ENCODE results near the gene THEM4. TPM values are rescaled to one million over a fixed set of nuclear protein-coding genes. Genes with fewer than 3 reads are reported as not detected.
A peak's percentile ranks its signal among the peaks of the same experiment; 100 is the strongest.

The THEM4 gene
- total RNA-seq, 3 donors from 2014 or later, result 21.6 to 23.7 (median 22.2) TPM

DNA sequence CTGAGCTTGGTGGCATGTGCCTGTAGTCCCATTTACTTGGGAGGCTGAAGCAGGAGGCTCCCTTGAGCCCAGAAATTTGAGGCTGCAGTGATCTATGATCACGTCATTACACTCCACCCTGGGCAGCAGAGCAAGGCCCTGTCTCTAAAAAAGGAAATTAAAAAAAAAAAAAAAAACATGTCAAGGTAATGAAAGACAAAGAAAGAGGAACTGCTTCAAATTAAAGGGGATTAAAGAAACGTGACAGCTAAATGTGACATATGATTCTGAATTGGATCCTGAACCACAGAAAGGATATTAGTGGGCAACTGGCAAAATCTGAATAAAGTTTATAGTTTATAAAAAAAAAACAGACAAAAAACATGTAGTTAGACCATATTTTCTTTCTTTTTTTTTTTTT is 65.9 kb downstream of the THEM4 start:
- Histone ChIP-seq H3K9me3 (no peaks in the 10 kb centered on the region), H3K27me3 (no peaks in the 10 kb centered on the region), H3K4me1 (peaks cover 0 to 3% of the 10 kb centered on the region in 2 donors), H3K4me3 (no peak overlapping the region), H3K27ac (no peak overlapping the region), H3K36me3 (no peaks in the 10 kb centered on the region)
- intact Hi-C loops (cut with DNase I; ENCODE audit: low total_unique reads), result loop anchor here (5.0 kb wide), 1 partner anchor 861 kb away; the partner anchor contains the start of gene ANXA9
- TF ChIP-seq, protein P1, sequence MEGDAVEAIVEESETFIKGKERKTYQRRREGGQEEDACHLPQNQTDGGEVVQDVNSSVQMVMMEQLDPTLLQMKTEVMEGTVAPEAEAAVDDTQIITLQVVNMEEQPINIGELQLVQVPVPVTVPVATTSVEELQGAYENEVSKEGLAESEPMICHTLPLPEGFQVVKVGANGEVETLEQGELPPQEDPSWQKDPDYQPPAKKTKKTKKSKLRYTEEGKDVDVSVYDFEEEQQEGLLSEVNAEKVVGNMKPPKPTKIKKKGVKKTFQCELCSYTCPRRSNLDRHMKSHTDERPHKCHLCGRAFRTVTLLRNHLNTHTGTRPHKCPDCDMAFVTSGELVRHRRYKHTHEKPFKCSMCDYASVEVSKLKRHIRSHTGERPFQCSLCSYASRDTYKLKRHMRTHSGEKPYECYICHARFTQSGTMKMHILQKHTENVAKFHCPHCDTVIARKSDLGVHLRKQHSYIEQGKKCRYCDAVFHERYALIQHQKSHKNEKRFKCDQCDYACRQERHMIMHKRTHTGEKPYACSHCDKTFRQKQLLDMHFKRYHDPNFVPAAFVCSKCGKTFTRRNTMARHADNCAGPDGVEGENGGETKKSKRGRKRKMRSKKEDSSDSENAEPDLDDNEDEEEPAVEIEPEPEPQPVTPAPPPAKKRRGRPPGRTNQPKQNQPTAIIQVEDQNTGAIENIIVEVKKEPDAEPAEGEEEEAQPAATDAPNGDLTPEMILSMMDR (IDR thresholded peaks at IDR 0.05), result no peak
- TF ChIP-seq POLR2AphosphoS5 (IDR thresholded peaks at IDR 0.05) (no peak), POLR2A (IDR thresholded peaks at IDR 0.05) (no peak)
- DNase-seq (ENCODE audit: low spot score in 2 of 2), result no peak

- H3K4me1 ChIP-seq, result peaks cover 0 to 5% of the 10 kb centered on the region in 2 donors
- no peak for TF ChIP-seq POLR2A (IDR thresholded peaks at IDR 0.05)
- TF ChIP-seq POLR2AphosphoS5 (IDR thresholded peaks at IDR 0.05), result no peak
- TF ChIP-seq, protein P1 (IDR thresholded peaks at IDR 0.05), result no peak
- no peaks in the 10 kb centered on the region for H3K9me3 ChIP-seq
- intact Hi-C loops (cut with DNase I; ENCODE audit: low total_unique reads), result loop anchor here (5.0 kb wide), 1 partner anchor 859 kb away; the partner anchor contains the start of gene ANXA9
- no peak overlapping the region for H3K4me3 ChIP-seq
- no peaks in the 10 kb centered on the region for H3K36me3 ChIP-seq
- no peaks in the 10 kb centered on the region for H3K27me3 ChIP-seq
- peak overlapping the region; percentile 95 for H3K27ac ChIP-seq
- DNase-seq (ENCODE audit: low spot score in 2 of 2), result no peak
Observed at GRCh38 chr1:151841141-151841540, 68.2 kb downstream of the THEM4 start.

GRCh38 chr1:151840421-151840820 is 68.9 kb downstream of the THEM4 start:
- peak overlapping the region; percentile 95 for H3K27ac ChIP-seq
- TF ChIP-seq POLR2A (IDR thresholded peaks at IDR 0.05) (no peak), POLR2AphosphoS5 (IDR thresholded peaks at IDR 0.05) (no peak)
- TF ChIP-seq, protein P1 (IDR thresholded peaks at IDR 0.05), result no peak
- peaks cover 0 to 5% of the 10 kb centered on the region in 2 donors for H3K4me1 ChIP-seq
- intact Hi-C loops (cut with DNase I; ENCODE audit: low total_unique reads), result loop anchor here (5.0 kb wide), 1 partner anchor 858 kb away; the partner anchor contains the start of gene ANXA9
- no peaks in the 10 kb centered on the region for H3K36me3 ChIP-seq
- no peaks in the 10 kb centered on the region for H3K9me3 ChIP-seq
- DNase-seq (ENCODE audit: low spot score in 2 of 2), result no peak
- H3K4me3 ChIP-seq, result peak overlapping the region in 2 of 3 donors; percentile 49 to 69
- H3K27me3 ChIP-seq, result no peaks in the 10 kb centered on the region

GRCh38 chr1:151839457-151840403 is 69.6 kb downstream of the THEM4 start, which contains the start of gene C2CD4D:
TSS of gene C2CD4D (minus strand) at chr1:151839820. CDS start at chr1:151838989, 831 bp downstream.
- peak; percentile 88 for DNase-seq (ENCODE audit: low spot score in 2 of 2)
- Histone ChIP-seq H3K27ac (peak within 1 kb of the TSS; percentile 95), H3K4me3 (peak within 1 kb of the TSS; percentile 37 to 69 (median 49)), H3K9me3 (no peaks in the 10 kb centered on the region), H3K4me1 (peaks cover 0 to 5% of the 10 kb centered on the region in 2 donors), H3K36me3 (no peaks in the 10 kb centered on the region), H3K27me3 (no peaks in the 10 kb centered on the region)
- intact Hi-C loops (cut with DNase I; ENCODE audit: low total_unique reads), result loop anchor here (5.0 kb wide), 1 partner anchor 857 kb away; the partner anchor contains the start of gene ANXA9
- peak; percentile 56 for TF ChIP-seq POLR2A (IDR thresholded peaks at IDR 0.05)
- peak; percentile 55 to 91 (median 56) for TF ChIP-seq POLR2AphosphoS5 (IDR thresholded peaks at IDR 0.05)
- TF ChIP-seq, protein P1 (IDR thresholded peaks at IDR 0.05), result peak in 2 of 3 donors; percentile 25 to 42

DNA sequence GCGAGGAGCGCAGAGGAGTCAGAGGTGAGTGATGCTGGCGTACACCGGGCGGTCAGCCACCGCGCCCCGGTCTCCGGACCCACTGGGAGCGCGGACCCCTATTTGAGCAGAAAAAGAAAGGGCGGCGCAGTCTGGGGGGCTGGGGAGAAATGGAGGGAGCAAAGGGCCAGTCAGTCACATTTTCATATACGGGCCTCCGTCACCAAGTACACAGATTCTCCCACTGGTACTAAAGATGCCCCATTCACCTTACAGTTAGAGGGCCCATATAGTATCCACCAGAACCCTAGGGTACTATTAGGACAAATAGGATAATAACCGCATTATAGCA is 70.3 kb downstream of the THEM4 start:
- DNase-seq (ENCODE audit: low spot score in 2 of 2), result no peak
- Histone ChIP-seq H3K27ac (peak overlapping the region; percentile 95), H3K4me3 (peak overlapping the region; percentile 37 to 69 (median 49)), H3K4me1 (peaks cover 0 to 5% of the 10 kb centered on the region in 2 donors), H3K27me3 (no peaks in the 10 kb centered on the region), H3K9me3 (no peaks in the 10 kb centered on the region), H3K36me3 (no peaks in the 10 kb centered on the region)
- TF ChIP-seq, protein P1 (IDR thresholded peaks at IDR 0.05), result no peak
- TF ChIP-seq POLR2AphosphoS5 (IDR thresholded peaks at IDR 0.05) (no peak), POLR2A (IDR thresholded peaks at IDR 0.05) (no peak)
- intact Hi-C loops (cut with DNase I; ENCODE audit: low total_unique reads), result no loop called here

Measured in breast epithelium (tissue), 4 donors.